HEK293 (cell line): Measurements from ENCODE around the gene ZNF780B.

Experiments used
- AEBP2 ChIP-seq: fragments of 450-650 bp; formaldehyde crosslinking; IDR thresholded peaks from 2 replicates; pipeline ENCODE4 v1.5.1; 2016; ENCODE audit warnings: missing biosample characterization, missing genetic modification characterization, borderline replicate concordance
- CTCF ChIP-seq: fragments of 450-650 bp; formaldehyde crosslinking; IDR thresholded peaks from 2 replicates; pipeline ENCODE4 v1.5.1; 2016; ENCODE audit warnings: missing biosample characterization, missing genetic modification characterization
- GFI1B ChIP-seq: fragments of 450-650 bp; formaldehyde crosslinking; IDR thresholded peaks from 2 replicates; pipeline ENCODE4 v1.5.1; 2016; ENCODE audit warnings: missing biosample characterization, missing genetic modification characterization
- OVOL3 ChIP-seq: fragments of 450-650 bp; formaldehyde crosslinking; IDR thresholded peaks from 2 replicates; pipeline ENCODE4 v1.5.1; 2016; ENCODE audit warnings: missing biosample characterization, missing genetic modification characterization
- PRDM4 ChIP-seq: fragments of 450-650 bp; formaldehyde crosslinking; IDR thresholded peaks from 2 replicates; pipeline ENCODE4 v1.5.1; 2017; ENCODE audit warnings: missing biosample characterization, missing genetic modification characterization
- REST ChIP-seq: fragments of 450-650 bp; formaldehyde crosslinking; IDR thresholded peaks from 2 replicates; pipeline ENCODE4 v1.5.1; 2016; ENCODE audit warnings: missing biosample characterization, missing genetic modification characterization
- TRIM28 ChIP-seq: IDR thresholded peaks from 2 replicates; pipeline ENCODE4 v1.6.1; 2011; ENCODE audit warnings: low read length, control low read depth, borderline replicate concordance
- ZBTB10 ChIP-seq: fragments of 450-650 bp; formaldehyde crosslinking; IDR thresholded peaks from 2 replicates; pipeline ENCODE4 v1.5.1; 2016; ENCODE audit warnings: missing biosample characterization, missing genetic modification characterization
- ZNF184 ChIP-seq: fragments of 450-650 bp; IDR thresholded peaks from 2 replicates; pipeline ENCODE4 v1.5.1; 2018; ENCODE audit warnings: missing biosample characterization, mild to moderate bottlenecking, missing genetic modification characterization
- ZNF19 ChIP-seq: fragments of 450-650 bp; formaldehyde crosslinking; IDR thresholded peaks from 2 replicates; pipeline ENCODE4; 2016; ENCODE audit warnings: missing biosample characterization, missing genetic modification characterization, low read depth
- ZNF23 ChIP-seq: fragments of 450-650 bp; formaldehyde crosslinking; IDR thresholded peaks from 2 replicates; pipeline ENCODE4 v1.5.1; 2016; ENCODE audit warnings: missing biosample characterization, missing genetic modification characterization, borderline replicate concordance
- ZNF248 ChIP-seq: fragments of 450-650 bp; formaldehyde crosslinking; IDR thresholded peaks from 2 replicates; pipeline ENCODE4 v1.5.1; 2017; ENCODE audit warnings: missing biosample characterization, missing genetic modification characterization
- ZNF292 ChIP-seq: fragments of 450-650 bp; formaldehyde crosslinking; IDR thresholded peaks from 2 replicates; pipeline ENCODE4 v1.5.1; 2016; ENCODE audit warnings: low read depth, missing biosample characterization, missing genetic modification characterization, borderline replicate concordance
- ZNF391 ChIP-seq: fragments of 450-650 bp; formaldehyde crosslinking; IDR thresholded peaks from 2 replicates; pipeline ENCODE4 v1.5.1; 2016; ENCODE audit warnings: low read depth, missing biosample characterization, missing genetic modification characterization, borderline replicate concordance
- ZNF645 ChIP-seq: fragments of 450-650 bp; formaldehyde crosslinking; IDR thresholded peaks from 2 replicates; pipeline ENCODE4; 2016; ENCODE audit warnings: missing biosample characterization, missing genetic modification characterization
- ZNF654 ChIP-seq: fragments of 450-650 bp; formaldehyde crosslinking; IDR thresholded peaks from 2 replicates; pipeline ENCODE4 v1.5.1; 2016; ENCODE audit warnings: low read depth, missing biosample characterization, missing genetic modification characterization
- ZNF704 ChIP-seq: fragments of 450-650 bp; formaldehyde crosslinking; IDR thresholded peaks from 2 replicates; pipeline ENCODE4 v1.5.1; 2016; ENCODE audit warnings: missing biosample characterization, missing genetic modification characterization
- ZXDB ChIP-seq: fragments of 450-650 bp; formaldehyde crosslinking; IDR thresholded peaks from 2 replicates; pipeline ENCODE4 v1.5.1; 2016; ENCODE audit warnings: missing biosample characterization, missing genetic modification characterization

Gene ZNF780B

GRCh38 chr19:40090241-40091204 is 34.5 kb upstream of the ZNF780B start, which contains the start of gene ZNF780A (continued):
- no peak for TF ChIP-seq PRDM4 (tag by site-specific recombination)
- TF ChIP-seq ZNF184, result no peak; the same call in 1 of the 2 replicates
- TF ChIP-seq ZBTB10 (tag by site-specific recombination), result peak; percentile 97; the same call in 1 of the 2 replicates
- TF ChIP-seq ZNF391 (tag by site-specific recombination), result peak; percentile 93; the same call in 1 of the 2 replicates
- peak; percentile 51; the same call in 1 of the 2 replicates for TF ChIP-seq REST (tag by site-specific recombination)
- TF ChIP-seq TRIM28, result peak; percentile 61; the same call in 1 of the 2 replicates
- TF ChIP-seq ZNF645 (tag by site-specific recombination), result peak; percentile 89; the same call in 1 of the 2 replicates
- no peak for TF ChIP-seq AEBP2 (tag by site-specific recombination)
- TF ChIP-seq ZNF248, result no peak
- TF ChIP-seq ZNF23, result no peak
- no peak for TF ChIP-seq ZNF704 (tag by site-specific recombination)
- peak; percentile 98 for TF ChIP-seq ZXDB (tag by site-specific recombination)
- TF ChIP-seq ZNF19 (tag by site-specific recombination), result 0 out of 2 replicates have a peak, but pooled peaks have one; percentile 6
- no peak for TF ChIP-seq ZNF292 (tag by site-specific recombination)
- peak; percentile 83 for TF ChIP-seq OVOL3 (tag by site-specific recombination)
- TF ChIP-seq ZNF654, result no peak
- no peak for TF ChIP-seq GFI1B
- TF ChIP-seq CTCF (tag by site-specific recombination), result peak; percentile 38; the same call in 1 of the 2 replicates
